D721Med (cell line): ENCODE data around the gene PLA2G2A.

ENCODE experiments used
- DNase-seq: peaks from one replicate; pipeline ENCODE4 v3.0.0; 2011; ENCODE audit warnings: low spot score; ENCODE audit not compliant: insufficient read length
- FAIRE-seq: peaks from 2 replicates; lab custom pipeline; 2011; peaks lifted over from hg19 to GRCh38; lab: Jason Lieb, UNC
- CTCF ChIP-seq: IDR thresholded peaks from 2 replicates; pipeline ENCODE4 v1.5.1; 2012; ENCODE audit warnings: mild to moderate bottlenecking, control low read depth; ENCODE audit not compliant: insufficient read depth; ENCODE audit errors: missing control alignments

PLA2G2A gene

GRCh38 chr1:19942657-19943056 is 36.8 kb downstream of the PLA2G2A start:
- no peak for DNase-seq
- FAIRE-seq, result no peak
- no peak for TF ChIP-seq CTCF

DNA sequence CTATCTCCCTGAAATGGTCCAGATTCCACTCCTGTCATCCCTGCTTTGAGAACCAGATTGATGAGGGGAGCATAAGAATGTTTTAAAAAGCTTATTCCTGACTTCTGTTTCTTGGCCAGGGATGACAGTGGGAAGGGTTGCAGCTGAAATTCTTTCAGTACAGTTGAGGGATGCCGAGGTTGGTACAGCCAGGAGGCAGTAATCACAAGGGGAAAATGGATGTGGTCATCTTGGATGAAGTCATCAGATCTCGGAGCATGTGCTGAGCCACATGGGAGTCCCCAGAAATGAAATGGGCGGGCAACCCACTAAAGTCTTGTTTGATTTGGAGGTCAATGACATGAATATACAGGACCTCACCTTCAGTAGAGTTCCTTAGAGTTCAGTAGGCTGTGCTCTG is 37.3 kb downstream of the PLA2G2A start:
- FAIRE-seq, result no peak
- DNase-seq, result no peak
- TF ChIP-seq CTCF, result no peak

GRCh38 chr1:19941206-19941568 is 38.2 kb downstream of the PLA2G2A start:
- no peak for TF ChIP-seq CTCF
- FAIRE-seq, result no peak
- no peak for DNase-seq

DNA sequence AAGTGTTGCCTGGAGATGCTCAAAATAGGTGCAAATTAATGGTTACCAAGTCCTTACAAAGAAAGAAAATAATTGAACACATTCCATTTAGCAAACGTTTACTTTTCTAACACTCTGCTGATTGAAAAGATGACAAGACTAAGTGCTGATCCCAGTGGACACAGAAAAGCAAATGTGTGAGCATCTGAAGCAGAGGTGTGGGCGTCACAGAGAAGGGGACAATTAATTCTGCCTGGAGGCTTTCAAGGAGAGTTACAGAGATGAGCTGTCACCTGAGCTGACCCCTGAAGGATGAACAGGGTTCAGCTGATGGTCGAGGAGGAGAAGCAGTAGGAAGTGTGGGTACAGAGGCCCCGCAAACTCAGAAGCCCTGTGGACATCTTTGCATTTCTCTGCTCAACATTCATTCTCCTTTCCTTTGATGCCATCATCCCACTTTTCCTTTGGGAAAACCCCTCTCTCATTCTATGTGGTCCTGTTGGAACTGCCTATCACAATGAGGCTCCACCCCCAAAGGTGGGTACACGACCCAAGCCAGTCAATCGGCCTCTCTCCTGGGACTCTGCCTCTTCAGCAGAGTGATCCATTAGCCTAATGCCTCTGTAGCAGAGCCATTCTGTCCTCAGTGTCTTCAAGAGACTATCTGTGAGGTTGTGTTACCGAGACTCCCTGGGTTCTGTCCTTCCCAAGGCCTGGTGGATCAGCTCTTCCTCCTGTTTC is 38.8 kb downstream of the PLA2G2A start:
- no peak for TF ChIP-seq CTCF
- FAIRE-seq (no peak), DNase-seq (no peak)

DNA sequence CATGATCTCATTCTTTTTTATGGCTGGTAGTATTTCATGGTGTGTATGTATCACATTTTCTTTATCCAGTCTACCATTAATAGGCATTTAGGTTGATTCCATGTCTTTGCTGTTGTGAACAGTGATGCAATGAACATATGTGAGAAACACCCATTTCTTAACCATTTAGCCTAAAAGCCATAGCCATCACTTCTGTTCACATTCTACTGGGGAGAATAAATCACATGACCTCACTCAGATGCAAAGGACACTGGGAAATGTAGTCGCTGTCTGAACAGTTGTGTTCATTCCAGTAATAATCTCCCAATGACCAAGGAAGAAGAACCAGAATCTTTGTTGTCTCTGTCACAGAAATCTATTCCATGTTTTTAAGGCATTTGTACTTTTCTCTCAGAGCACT is 40.9 kb downstream of the PLA2G2A start:
- FAIRE-seq, result no peak
- no peak for TF ChIP-seq CTCF

DNA sequence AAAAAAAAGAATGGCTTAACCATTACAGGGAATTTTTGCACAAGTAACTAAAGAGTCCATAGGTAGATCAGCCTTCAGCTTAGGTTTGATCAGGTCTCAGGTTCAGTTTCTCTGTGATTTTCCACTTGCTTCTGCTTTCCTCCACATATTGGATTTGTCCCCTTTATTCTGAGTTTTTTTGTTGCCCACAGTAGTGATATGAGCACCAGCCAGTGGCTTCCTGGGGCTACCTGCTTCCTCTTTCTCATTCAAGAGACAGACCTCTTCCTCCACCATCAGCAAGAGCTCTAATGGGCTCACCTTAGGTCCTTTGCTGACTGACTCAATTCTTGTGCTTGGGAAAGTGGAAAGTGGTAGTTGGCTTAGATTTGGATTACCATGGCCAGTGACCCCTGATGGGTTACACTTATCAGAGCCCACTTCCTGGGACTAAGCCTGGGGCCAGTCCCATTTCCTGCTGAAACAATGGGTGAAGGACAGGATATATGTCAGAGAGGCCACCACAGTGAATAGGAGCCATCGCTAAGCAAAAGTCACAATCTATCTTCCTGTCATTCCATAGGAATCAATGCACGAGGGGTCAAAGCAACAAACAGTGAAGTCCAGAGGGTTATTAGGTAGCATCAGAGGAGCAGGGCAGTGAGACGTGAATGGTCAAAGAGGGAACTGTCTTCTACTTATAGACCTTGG is 43.2 kb downstream of the PLA2G2A start:
- no peak for TF ChIP-seq CTCF
- DNase-seq, result no peak
- no peak for FAIRE-seq

More for the DNA sequence above, 40.9 kb downstream of the PLA2G2A start:
- DNase-seq, result no peak

DNA sequence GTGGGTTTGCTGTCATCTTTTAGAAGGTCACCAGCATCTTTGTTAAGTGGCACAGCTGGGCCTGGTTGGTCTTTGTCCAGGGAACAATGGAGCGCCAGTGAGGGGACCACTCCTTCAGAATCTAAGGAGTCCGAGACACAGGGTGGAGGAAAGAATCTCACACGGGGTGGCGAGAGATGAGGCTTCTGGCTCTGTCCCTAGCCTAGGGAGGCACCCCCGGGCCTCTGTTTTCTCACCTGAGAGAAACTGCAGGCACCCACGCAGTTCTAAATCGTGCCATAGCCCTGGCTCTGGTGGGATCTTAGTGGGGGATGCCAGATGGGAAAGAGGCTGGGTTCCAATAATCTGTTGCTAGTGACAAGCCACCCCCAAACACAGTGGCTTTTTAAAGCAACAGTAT is 45.1 kb downstream of the PLA2G2A start:
- no peak for TF ChIP-seq CTCF
- no peak for FAIRE-seq
- DNase-seq, result no peak
